Osteocyte (in vitro differentiated cells): ENCODE results near the gene TMEM41A. TPM values are rescaled to one million over a fixed set of nuclear protein-coding genes. Genes with fewer than 3 reads are reported as not detected.
A peak's percentile ranks its signal among the peaks of the same experiment; 100 is the strongest.
"Not testable (repeated sequence)": the region's sequence is repeated elsewhere in the genome, so short reads cannot be mapped to it uniquely, and the experiment has no call there.

Experiments
- DNase-seq: peaks from one replicate; pipeline ENCODE4 v3.0.0; 2021; ENCODE audit warnings: mixed read lengths; ENCODE audit not compliant: unreplicated experiment; ENCODE audit errors: extremely low spot score
- H3K27ac Mint-ChIP-seq: one replicate; pipeline ENCODE4 v1.8.0; 2021; ENCODE audit warnings: mild to moderate bottlenecking, mixed read lengths; ENCODE audit not compliant: unreplicated experiment
- H3K27me3 Mint-ChIP-seq: one replicate; pipeline ENCODE4 v1.8.0; 2021; ENCODE audit warnings: mixed read lengths; ENCODE audit not compliant: unreplicated experiment
- H3K36me3 Mint-ChIP-seq: one replicate; pipeline ENCODE4 v1.8.0; 2021; ENCODE audit warnings: mixed read lengths; ENCODE audit not compliant: unreplicated experiment
- H3K4me1 Mint-ChIP-seq: one replicate; pipeline ENCODE4 v1.8.0; 2021; ENCODE audit warnings: mixed read lengths; ENCODE audit not compliant: unreplicated experiment
- H3K4me3 Mint-ChIP-seq: one replicate; pipeline ENCODE4 v1.8.0; 2021; ENCODE audit warnings: mild to moderate bottlenecking, moderate library complexity, mixed read lengths; ENCODE audit not compliant: unreplicated experiment
- H3K9me3 Mint-ChIP-seq: one replicate; pipeline ENCODE4 v1.8.0; 2021; ENCODE audit warnings: mixed read lengths; ENCODE audit not compliant: unreplicated experiment
- total RNA-seq: library from RNA; stranded (reverse); gene quantifications from 2 replicates; pipeline ENCODE4 v1.2.1, GENCODE V29; 2021
- TF ChIP-seq, protein P1 (sequence below): fragments of 200-600 bp; sonication (generic); IDR thresholded peaks from 2 replicates; pipeline ENCODE4 v1.5.0; 2021; ENCODE audit warnings: antibody characterized with exemption, mild to moderate bottlenecking, moderate library complexity

TMEM41A gene
- total RNA-seq, 1 donor from 2014 or later: 17.5 TPM

DNA sequence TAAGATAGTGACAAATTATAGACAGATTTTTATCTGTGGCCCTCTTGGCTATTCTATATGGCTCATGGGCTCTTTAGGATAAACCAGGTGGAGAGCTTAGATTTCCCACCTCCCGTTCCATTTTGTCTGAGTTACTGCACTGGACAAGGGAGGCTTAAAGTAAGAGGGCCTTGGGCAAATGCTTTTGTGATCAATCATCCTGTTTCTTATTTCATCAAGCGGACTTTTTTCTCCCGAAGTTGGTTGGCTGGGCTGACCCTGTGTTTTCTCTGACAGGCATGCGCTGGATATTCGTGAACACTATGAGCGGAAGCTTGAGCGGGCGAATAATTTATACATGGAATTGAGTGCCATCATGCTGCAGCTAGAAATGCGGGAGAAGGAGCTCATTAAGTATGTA, 33.4 kb downstream of the TMEM41A start:
- H3K4me3 Mint-ChIP-seq: no peak overlapping the region
- no peak overlapping the region for H3K27ac Mint-ChIP-seq
- no peaks in the 10 kb centered on the region for H3K4me1 Mint-ChIP-seq
- H3K27me3 Mint-ChIP-seq: no peaks in the 10 kb centered on the region
- H3K36me3 Mint-ChIP-seq: peaks cover 12% of the 10 kb centered on the region
- H3K9me3 Mint-ChIP-seq: no peaks in the 10 kb centered on the region
- DNase-seq: no peak
- TF ChIP-seq, protein P1, sequence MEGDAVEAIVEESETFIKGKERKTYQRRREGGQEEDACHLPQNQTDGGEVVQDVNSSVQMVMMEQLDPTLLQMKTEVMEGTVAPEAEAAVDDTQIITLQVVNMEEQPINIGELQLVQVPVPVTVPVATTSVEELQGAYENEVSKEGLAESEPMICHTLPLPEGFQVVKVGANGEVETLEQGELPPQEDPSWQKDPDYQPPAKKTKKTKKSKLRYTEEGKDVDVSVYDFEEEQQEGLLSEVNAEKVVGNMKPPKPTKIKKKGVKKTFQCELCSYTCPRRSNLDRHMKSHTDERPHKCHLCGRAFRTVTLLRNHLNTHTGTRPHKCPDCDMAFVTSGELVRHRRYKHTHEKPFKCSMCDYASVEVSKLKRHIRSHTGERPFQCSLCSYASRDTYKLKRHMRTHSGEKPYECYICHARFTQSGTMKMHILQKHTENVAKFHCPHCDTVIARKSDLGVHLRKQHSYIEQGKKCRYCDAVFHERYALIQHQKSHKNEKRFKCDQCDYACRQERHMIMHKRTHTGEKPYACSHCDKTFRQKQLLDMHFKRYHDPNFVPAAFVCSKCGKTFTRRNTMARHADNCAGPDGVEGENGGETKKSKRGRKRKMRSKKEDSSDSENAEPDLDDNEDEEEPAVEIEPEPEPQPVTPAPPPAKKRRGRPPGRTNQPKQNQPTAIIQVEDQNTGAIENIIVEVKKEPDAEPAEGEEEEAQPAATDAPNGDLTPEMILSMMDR: no peak

DNA sequence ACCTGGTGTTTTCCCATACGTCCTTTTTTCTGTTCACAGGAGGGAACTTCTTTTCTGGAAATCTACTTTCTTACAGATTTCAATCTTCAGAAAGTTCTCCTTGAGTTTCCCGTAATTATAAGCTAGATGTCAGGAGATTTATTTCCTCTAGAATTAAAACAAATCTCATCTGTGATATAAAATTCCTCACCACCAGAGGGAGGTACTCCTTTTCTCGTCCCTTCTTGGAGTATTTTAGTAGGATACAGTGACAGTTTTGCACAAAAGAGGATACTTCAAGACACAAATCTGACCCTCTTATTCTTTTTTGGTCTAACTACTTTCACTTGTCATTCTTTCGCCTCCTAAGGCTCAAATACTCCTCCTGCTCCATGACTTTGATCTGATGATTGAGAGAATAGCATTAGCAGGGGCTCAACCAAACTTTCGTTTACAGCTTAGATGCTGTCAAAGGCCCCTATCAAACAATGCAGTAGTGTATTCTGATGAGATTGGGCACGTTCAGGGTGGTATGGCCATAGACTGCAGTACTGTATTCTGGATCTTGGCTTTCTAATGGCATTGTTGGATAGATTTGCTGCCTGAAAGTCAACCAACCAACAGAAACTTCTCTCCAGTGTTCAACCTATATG, 38.0 kb downstream of the TMEM41A start:
- Mint-ChIP-seq H3K27me3 (no peaks in the 10 kb centered on the region), H3K9me3 (no peaks in the 10 kb centered on the region)
- TF ChIP-seq, protein P1: peak; percentile 52

GRCh38 chr3:185460309-185460708, 38.5 kb downstream of the TMEM41A start:
- H3K4me3 Mint-ChIP-seq: no peak overlapping the region
- no peak overlapping the region for H3K27ac Mint-ChIP-seq
- TF ChIP-seq, protein P1: no peak
- H3K27me3 Mint-ChIP-seq: no peaks in the 10 kb centered on the region
- H3K9me3 Mint-ChIP-seq: no peaks in the 10 kb centered on the region
- no peak for DNase-seq
- peaks cover 5% of the 10 kb centered on the region for H3K36me3 Mint-ChIP-seq
- no peaks in the 10 kb centered on the region for H3K4me1 Mint-ChIP-seq

More for the DNA sequence above, 38.0 kb downstream of the TMEM41A start:
- Mint-ChIP-seq H3K27ac (no peak overlapping the region), H3K36me3 (peaks cover 6% of the 10 kb centered on the region), H3K4me3 (no peak overlapping the region), H3K4me1 (no peaks in the 10 kb centered on the region)
- DNase-seq: no peak

DNA sequence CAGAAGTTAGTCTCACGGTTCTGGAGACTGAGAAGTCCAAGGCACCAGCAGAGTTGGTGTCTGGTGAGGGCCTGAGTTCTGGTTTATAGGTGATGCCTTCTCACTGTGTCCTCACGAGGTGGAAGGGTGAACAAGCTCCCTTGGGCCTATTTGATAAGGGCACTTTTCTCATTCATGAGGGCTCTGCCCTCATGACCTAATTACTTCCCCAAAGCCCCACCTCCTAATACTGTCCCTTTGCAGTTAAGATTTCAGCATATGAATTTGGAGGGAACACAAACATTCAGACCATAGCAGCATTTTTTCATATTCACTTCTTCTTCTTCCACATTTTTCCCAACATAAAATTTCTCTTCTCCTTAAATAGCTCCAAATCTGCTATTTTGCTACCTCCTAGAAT, 41.5 kb downstream of the TMEM41A start:
- TF ChIP-seq, protein P1: no peak
- H3K27ac Mint-ChIP-seq: no peak overlapping the region
- H3K9me3 Mint-ChIP-seq: no peaks in the 10 kb centered on the region
- no peaks in the 10 kb centered on the region for H3K27me3 Mint-ChIP-seq
- DNase-seq: no peak
- H3K4me3 Mint-ChIP-seq: no peak overlapping the region
- H3K4me1 Mint-ChIP-seq: no peaks in the 10 kb centered on the region
- peaks cover 5% of the 10 kb centered on the region for H3K36me3 Mint-ChIP-seq

DNA sequence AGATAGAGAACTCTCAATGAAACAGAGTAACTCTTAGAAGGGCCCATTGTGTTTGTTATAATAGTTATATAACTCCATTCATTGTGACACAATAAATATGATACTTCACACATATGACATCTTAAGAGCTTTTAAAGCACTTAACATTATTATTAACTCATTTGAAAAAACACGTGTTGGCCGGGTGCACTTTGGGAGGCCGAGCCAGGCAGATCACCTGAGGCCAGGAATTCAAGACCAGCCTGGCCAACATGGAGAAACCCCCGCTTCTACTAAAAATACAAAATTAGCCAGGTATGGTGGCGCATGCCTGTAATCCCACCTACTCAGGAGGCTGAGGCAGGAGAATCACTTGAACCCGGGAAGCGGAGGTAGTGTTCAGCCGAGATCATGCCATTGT, 47.4 kb downstream of the TMEM41A start:
- H3K36me3 Mint-ChIP-seq, H3K27me3 Mint-ChIP-seq, H3K27ac Mint-ChIP-seq, H3K4me3 Mint-ChIP-seq, H3K4me1 Mint-ChIP-seq, H3K9me3 Mint-ChIP-seq, DNase-seq: not testable (repeated sequence)
